H1 (cell line): ENCODE data around the gene PPP1R12B. TPM values are rescaled to one million over a fixed set of nuclear protein-coding genes. Genes with fewer than 3 reads are reported as not detected.
"Not testable (repeated sequence)": the region's sequence is repeated elsewhere in the genome, so short reads cannot be mapped to it uniquely, and the experiment has no call there.

ENCODE experiments used
- CTCF ChIA-PET: fragments of 300-600 bp; sonication (Branson Sonifier 250); formaldehyde crosslinking; loops from one replicate; lab custom pipeline; 2021; ENCODE audit not compliant: partially characterized antibody; lab: Charles Lee
- POLR2A ChIA-PET: fragments of 300-600 bp; sonication (Branson Sonifier 250); formaldehyde crosslinking; loops from one replicate; lab custom pipeline; 2021; ENCODE audit warnings: inconsistent platforms; ENCODE audit not compliant: partially characterized antibody; lab: Charles Lee
- DNase-seq, 2 experiments: peaks; one replicate each; pipeline versions ENCODE4 v3.0.0 to v3.0.0-alpha.2; 2010 to 2022; ENCODE audit warnings: low spot score in 2 of 2, low read depth in 1 of 2, mixed read lengths in 1 of 2
- FAIRE-seq: peaks from 2 replicates; lab custom pipeline; 2011; peaks lifted over from hg19 to GRCh38; lab: Jason Lieb, UNC
- H2AFZ ChIP-seq: 2 replicates; pipeline ENCODE4 v1.8.1; 2012; ENCODE audit warnings: low read length, inconsistent platforms
- H2AK5ac ChIP-seq: 2 replicates; pipeline ENCODE4 v1.6.1; 2013; ENCODE audit warnings: low read depth, low read length
- H2BK120ac ChIP-seq: replicated peaks from 2 replicates; pipeline ENCODE3; 2013; ENCODE audit warnings: low read depth, low read length, inconsistent platforms
- H2BK12ac ChIP-seq: 2 replicates; pipeline ENCODE4 v1.6.1; 2013; ENCODE audit warnings: low read depth, low read length
- H2BK15ac ChIP-seq: 2 replicates; pipeline ENCODE4 v1.6.1; 2013; ENCODE audit warnings: low read length
- H2BK20ac ChIP-seq: 2 replicates; pipeline ENCODE4 v1.6.1; 2013; ENCODE audit warnings: low read length
- H2BK5ac ChIP-seq: 2 replicates; pipeline ENCODE4 v1.6.1; 2013; ENCODE audit warnings: low read depth, low read length
- H3K14ac ChIP-seq: 2 replicates; pipeline ENCODE4 v1.6.1; 2013; ENCODE audit warnings: inconsistent platforms; ENCODE audit not compliant: insufficient read length
- H3K18ac ChIP-seq: 2 replicates; pipeline ENCODE4 v1.6.1; 2013; ENCODE audit warnings: low read length; ENCODE audit errors: extremely low read depth
- H3K23ac ChIP-seq: 2 replicates; pipeline ENCODE4 v1.6.1; 2013; ENCODE audit warnings: inconsistent platforms; ENCODE audit not compliant: insufficient read length
- H3K23me2 ChIP-seq: 2 replicates; pipeline ENCODE4 v1.6.1; 2013; ENCODE audit warnings: low read depth, low read length
- H3K27ac ChIP-seq: 2 replicates; pipeline ENCODE4 v1.6.1; 2011; ENCODE audit warnings: low read depth, low read length, inconsistent platforms
- H3K27me3 ChIP-seq, 4 experiments: replicated peaks in 1 of 4; 1 replicate in 1 of 4; 2 replicates in 3 of 4; pipeline versions ENCODE4 v1.6.1 to v1.8.1; 2011 to 2013; ENCODE audit warnings: low read length in 3 of 4, mild to moderate bottlenecking in 3 of 4, inconsistent platforms in 2 of 4, mixed read lengths in 2 of 4, moderate library complexity in 1 of 4; ENCODE audit not compliant: control insufficient read depth in 3 of 4, insufficient read depth in 3 of 4; ENCODE audit errors: extremely low read depth in 1 of 4
- H3K36me3 ChIP-seq, 4 experiments: 2 replicates each; pipeline versions ENCODE4 v1.6.1 to v1.8.1; 2011 to 2013; ENCODE audit warnings: mild to moderate bottlenecking in 4 of 4, low read length in 3 of 4, moderate library complexity in 2 of 4, control low read depth in 1 of 4, inconsistent platforms in 1 of 4; ENCODE audit not compliant: insufficient read depth in 4 of 4, control insufficient read depth in 2 of 4
- H3K4ac ChIP-seq: replicated peaks from 2 replicates; pipeline ENCODE3; 2013; ENCODE audit warnings: low read length, low read depth, mixed read lengths, inconsistent platforms; ENCODE audit not compliant: insufficient read length
- H3K4me1 ChIP-seq, 4 experiments: replicated peaks in 1 of 4; 1 replicate in 1 of 4; 2 replicates in 3 of 4; pipeline versions ENCODE4 v1.6.1 to v1.8.1; 2011 to 2013; ENCODE audit warnings: low read length in 3 of 4, inconsistent platforms in 2 of 4, mixed read lengths in 1 of 4; ENCODE audit not compliant: insufficient read depth in 4 of 4, control insufficient read depth in 3 of 4
- H3K4me2 ChIP-seq, 2 experiments: 2 replicates each; pipeline versions ENCODE4 v1.6.1 to v1.8.1; 2011 to 2013; ENCODE audit warnings: low read depth in 2 of 2, low read length in 2 of 2, control low read depth in 1 of 2, inconsistent platforms in 1 of 2, mild to moderate bottlenecking in 1 of 2; ENCODE audit not compliant: insufficient read depth in 1 of 2
- H3K4me3 ChIP-seq, 4 experiments: fragments of 200-600, 300-600 bp in 1 of 4; sonication (generic), shearing (Covaris generic), sonication (Bioruptor Twin) in 1 of 4; 2 replicates each; pipeline versions ENCODE4 v1.5.1 to v1.8.1; 2011 to 2016; ENCODE audit warnings: low read length in 4 of 4, low read depth in 3 of 4, control low read depth in 2 of 4, inconsistent platforms in 2 of 4, mild to moderate bottlenecking in 2 of 4, mixed read lengths in 1 of 4, moderate library complexity in 1 of 4; ENCODE audit not compliant: insufficient read depth in 2 of 4; ENCODE audit errors: extremely low read depth in 1 of 4
- H3K56ac ChIP-seq: replicated peaks from 2 replicates; pipeline ENCODE3; 2013; ENCODE audit warnings: low read depth, mild to moderate bottlenecking, mixed read lengths, low read length, inconsistent platforms; ENCODE audit not compliant: insufficient read length
- H3K79me1 ChIP-seq: 2 replicates; pipeline ENCODE4 v1.6.1; 2013; ENCODE audit warnings: low read depth, low read length, control low read depth
- H3K79me2 ChIP-seq, 2 experiments: 2 replicates each; pipeline versions ENCODE4 v1.6.1 to v1.8.1; 2012 to 2013; ENCODE audit warnings: low read length in 2 of 2, mild to moderate bottlenecking in 2 of 2, inconsistent platforms in 1 of 2; ENCODE audit not compliant: insufficient read depth in 2 of 2, control insufficient read depth in 1 of 2
- H3K9ac ChIP-seq, 4 experiments: replicated peaks in 1 of 4; 1 replicate in 1 of 4; 2 replicates in 3 of 4; pipeline versions ENCODE4 v1.6.1 to v1.8.1; 2011 to 2013; ENCODE audit warnings: low read depth in 3 of 4, low read length in 3 of 4, control low read depth in 2 of 4, mild to moderate bottlenecking in 2 of 4, moderate library complexity in 2 of 4, inconsistent platforms in 1 of 4; ENCODE audit errors: extremely low read depth in 1 of 4
- H3K9me3 ChIP-seq, 2 experiments: 2 replicates each; pipeline versions ENCODE4 v1.6.1 to v1.8.1; 2012 to 2013; ENCODE audit warnings: mild to moderate bottlenecking in 2 of 2, moderate library complexity in 2 of 2, control low read depth in 1 of 2, inconsistent platforms in 1 of 2, low read depth in 1 of 2, low read length in 1 of 2, mixed read lengths in 1 of 2; ENCODE audit not compliant: insufficient read depth in 2 of 2
- H4K20me1 ChIP-seq, 2 experiments: replicated peaks in 1 of 2; 2 replicates each; pipeline versions ENCODE3 to v1.8.1; 2011 to 2013; ENCODE audit warnings: inconsistent platforms in 2 of 2, low read length in 2 of 2, mild to moderate bottlenecking in 1 of 2; ENCODE audit not compliant: insufficient read depth in 2 of 2, control insufficient read depth in 1 of 2
- H4K5ac ChIP-seq: 2 replicates; pipeline ENCODE4 v1.6.1; 2013; ENCODE audit warnings: low read length, low read depth, mixed read lengths, inconsistent platforms; ENCODE audit not compliant: insufficient read length
- H4K8ac ChIP-seq: 2 replicates; pipeline ENCODE4 v1.8.0; 2013; ENCODE audit warnings: mild to moderate bottlenecking, moderate library complexity, low read length, inconsistent platforms; ENCODE audit not compliant: insufficient read depth; ENCODE audit errors: extremely low read depth
- H4K91ac ChIP-seq: replicated peaks from 2 replicates; pipeline ENCODE3; 2013; ENCODE audit warnings: low read length, mixed read lengths, inconsistent platforms; ENCODE audit not compliant: insufficient read length
- WGBS, 2 experiments: shearing (Covaris generic) in 1 of 2; methylation state at CpG; one replicate each; pipeline versions ENCODE4 v1.1.6 to v1.1.7; 2013 to 2015; ENCODE audit warnings: low lambda C conversion rate in 2 of 2, mixed read lengths in 2 of 2, inconsistent platforms in 1 of 2, low coverage in 1 of 2, missing lambda C conversion rate in 1 of 2; ENCODE audit not compliant: insufficient replicate concordance in 2 of 2, insufficient coverage in 1 of 2, insufficient read length in 1 of 2; ENCODE audit errors: extremely low coverage in 1 of 2, missing lambda C conversion rate in 1 of 2; 5-methylcytosine and 5-hydroxymethylcytosine counted together
- polyA plus RNA-seq, 7 experiments: library from polyadenylated mRNA; depleted of rRNA in 3 of 7; stranded (reverse) in 5 of 7; unstranded in 2 of 7; fragments of >200 nt in 5 of 7; fragments of 200-250 nt in 2 of 7; gene quantifications; 1 replicate in 5 of 7; 2 replicates in 1 of 7; 4 replicates in 1 of 7; pipeline versions ENCODE4 v1.2.1 to v1.2.3, GENCODE V29; 2011 to 2013; ENCODE audit warnings: missing spikeins in 2 of 7, mixed read lengths in 2 of 7
- total RNA-seq: library from RNA; stranded (reverse); fragmentation: NEBNext Ultra II Directional; extraction: Animal tissue kit (Norgen Biotek cat#: 25700); gene quantifications from 2 replicates; pipeline ENCODE4 v1.2.1, GENCODE V29; 2021

PPP1R12B gene
- total and polyA plus RNA-seq, 2 of the 8 experiments (the other 6 are each of a cell fraction or from before 2014, with no cell fraction given), result 7.9 to 18.7 TPM

GRCh38 chr1:202488178-202488649, 139.7 kb downstream of the PPP1R12B start:
- H2AFZ ChIP-seq, H3K4me3 ChIP-seq, H3K56ac ChIP-seq, H3K9ac ChIP-seq, H3K4me1 ChIP-seq, H3K18ac ChIP-seq, H4K8ac ChIP-seq, H3K27ac ChIP-seq, H3K4me2 ChIP-seq, H3K27me3 ChIP-seq, H2BK20ac ChIP-seq, H3K4ac ChIP-seq, CTCF ChIA-PET, H4K20me1 ChIP-seq, H3K36me3 ChIP-seq, H3K23me2 ChIP-seq, POLR2A ChIA-PET, H2AK5ac ChIP-seq, H4K5ac ChIP-seq, H3K79me1 ChIP-seq, H2BK15ac ChIP-seq, FAIRE-seq, H2BK5ac ChIP-seq, DNase-seq, H2BK12ac ChIP-seq, H3K9me3 ChIP-seq, H3K14ac ChIP-seq, H3K23ac ChIP-seq, H3K79me2 ChIP-seq, H2BK120ac ChIP-seq, H4K91ac ChIP-seq: not testable (repeated sequence)
- WGBS, 2 experiments, result 94% methylated on average over 6 of the region's 6 CpGs; no CpG with 5 or more reads in 1 of the 2 experiments

GRCh38 chr1:202489101-202489500, 140.6 kb downstream of the PPP1R12B start:
- H2BK5ac ChIP-seq, H2AK5ac ChIP-seq, H3K79me2 ChIP-seq, FAIRE-seq, H3K18ac ChIP-seq, H3K14ac ChIP-seq, H4K8ac ChIP-seq, H3K36me3 ChIP-seq, H4K91ac ChIP-seq, H3K27ac ChIP-seq, H3K9ac ChIP-seq, H3K79me1 ChIP-seq, H3K23ac ChIP-seq, H3K23me2 ChIP-seq, H2BK120ac ChIP-seq, H2AFZ ChIP-seq, H3K4me2 ChIP-seq, H3K56ac ChIP-seq, CTCF ChIA-PET, H4K5ac ChIP-seq, H3K27me3 ChIP-seq, H3K4me3 ChIP-seq, H3K4me1 ChIP-seq, H2BK20ac ChIP-seq, POLR2A ChIA-PET, H2BK15ac ChIP-seq, H3K4ac ChIP-seq, H3K9me3 ChIP-seq, H4K20me1 ChIP-seq, DNase-seq, H2BK12ac ChIP-seq: not testable (repeated sequence)
